Activated T-cell treated with anti-CD3 and anti-CD28 coated beads, Interleukin-2, amount 50 U/mL, for 48 hours (primary cell): ENCODE data around the gene PTCH2.
"Not testable (repeated sequence)": the region's sequence is repeated elsewhere in the genome, so short reads cannot be mapped to it uniquely, and the experiment has no call there.

Experiments used
- DNase-seq, 2 experiments: peaks; one replicate each; pipeline ENCODE4 v3.0.0-alpha.2; 2020

The PTCH2 gene

GRCh38 chr1:44842486-44842861 is 579 bp downstream of the PTCH2 start:
- no peak for DNase-seq

GRCh38 chr1:44839576-44839975 is 3.5 kb downstream of the PTCH2 start:
- no peak for DNase-seq

DNA sequence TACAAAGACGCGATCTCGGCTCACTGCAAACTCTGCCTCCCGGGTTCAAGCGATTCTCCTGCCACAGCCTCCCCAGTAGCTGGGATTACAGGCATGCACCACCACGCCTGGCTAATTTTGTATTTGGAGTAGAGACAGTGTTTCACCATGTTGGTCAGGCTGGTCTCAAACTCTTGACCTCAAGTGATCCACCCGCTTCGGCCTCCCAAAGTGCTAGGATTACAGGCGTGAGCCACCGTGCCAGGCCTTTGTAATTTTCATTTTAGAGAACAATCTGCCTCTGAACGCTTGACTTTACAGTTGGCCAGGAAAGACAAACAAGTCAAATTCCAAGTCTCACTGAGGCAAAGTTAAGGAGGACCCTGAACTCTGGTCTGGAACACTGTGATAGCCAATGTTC is 4.8 kb downstream of the PTCH2 start:
- DNase-seq: not testable (repeated sequence)

GRCh38 chr1:44835738-44836675 is 7.0 kb downstream of the PTCH2 start:
- DNase-seq: peak; percentile 92

GRCh38 chr1:44834328-44834727 is 8.7 kb downstream of the PTCH2 start:
- no peak for DNase-seq

- no peak for DNase-seq
Observed at GRCh38 chr1:44832056-44832705, 10.9 kb downstream of the PTCH2 start.

GRCh38 chr1:44831516-44831915 is 11.5 kb downstream of the PTCH2 start:
- DNase-seq: no peak

- no peak for DNase-seq
Observed at GRCh38 chr1:44830900-44831304, 12.2 kb downstream of the PTCH2 start.

DNA sequence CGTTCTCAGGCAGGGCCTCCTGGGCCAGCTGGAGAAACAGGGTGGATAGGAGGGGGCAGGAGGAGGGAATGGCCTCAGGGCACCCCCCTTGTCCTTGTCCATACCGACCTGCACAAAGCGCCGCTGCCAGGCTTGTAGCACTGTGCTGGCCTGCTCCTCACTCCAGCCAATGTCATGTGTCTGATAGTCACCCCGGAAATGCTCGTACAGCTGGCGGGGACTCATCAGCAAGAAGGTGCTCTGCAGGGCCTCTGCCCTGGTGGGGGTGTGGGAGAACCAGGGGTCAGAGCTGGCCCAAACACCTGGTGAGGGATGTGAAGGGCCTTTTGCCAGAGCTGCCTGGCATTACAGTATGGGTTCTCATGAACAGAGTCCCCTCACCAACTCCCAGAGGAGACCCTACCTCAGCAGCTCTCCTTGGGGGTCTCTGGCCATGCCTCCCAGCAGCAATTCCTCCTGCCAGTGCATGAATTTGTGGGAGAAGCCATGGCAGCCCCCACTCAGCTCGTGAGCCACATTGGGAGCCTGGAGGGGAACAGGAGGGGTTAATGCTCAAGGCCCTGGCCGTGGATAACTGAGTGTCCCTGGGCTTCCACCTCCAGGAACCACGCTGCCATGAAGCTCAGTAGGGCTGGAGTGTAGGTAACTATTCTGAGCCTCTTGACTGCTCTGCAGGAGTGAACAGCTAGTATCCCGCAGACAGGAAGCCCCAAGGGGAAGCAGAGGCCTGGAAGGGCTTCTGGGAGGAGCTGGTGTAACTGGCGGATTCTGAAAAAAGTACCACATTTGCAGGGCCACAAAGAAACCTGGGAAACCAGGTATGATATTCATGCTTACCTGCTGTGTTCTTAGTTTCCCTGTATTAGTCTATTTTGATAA is 13.3 kb downstream of the PTCH2 start:
- no peak for DNase-seq

DNA sequence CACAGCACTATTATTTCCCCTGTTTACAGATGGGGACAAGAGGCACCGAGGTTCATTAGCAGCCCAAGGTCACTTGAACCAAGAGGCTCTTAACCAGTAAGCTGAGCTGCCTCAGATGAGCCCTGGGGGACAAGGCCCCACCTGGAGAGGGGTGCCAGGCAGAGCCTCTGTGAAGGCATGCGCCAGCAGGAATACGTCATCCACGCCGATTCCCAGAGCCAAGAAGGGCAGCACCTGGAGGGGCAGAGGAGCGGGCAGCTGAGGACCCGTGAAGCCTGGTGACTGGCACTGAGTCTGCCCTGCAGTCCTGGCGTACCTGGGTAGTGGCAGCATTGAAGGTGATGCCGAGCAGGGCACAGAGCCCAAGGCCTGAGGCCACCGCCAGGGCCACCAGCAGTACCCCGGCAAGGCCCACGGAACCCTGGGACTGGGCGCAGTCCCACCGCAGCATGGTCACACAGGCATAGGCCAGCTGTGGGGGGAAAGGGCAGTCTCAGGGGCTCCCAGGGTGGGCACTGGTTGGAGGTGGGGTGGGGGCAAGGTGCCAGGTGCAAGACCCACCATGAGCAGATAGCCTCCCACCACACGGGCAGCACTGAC is 14.1 kb downstream of the PTCH2 start:
- no peak for DNase-seq

GRCh38 chr1:44828003-44828651 is 14.9 kb downstream of the PTCH2 start:
- DNase-seq: no peak

DNA sequence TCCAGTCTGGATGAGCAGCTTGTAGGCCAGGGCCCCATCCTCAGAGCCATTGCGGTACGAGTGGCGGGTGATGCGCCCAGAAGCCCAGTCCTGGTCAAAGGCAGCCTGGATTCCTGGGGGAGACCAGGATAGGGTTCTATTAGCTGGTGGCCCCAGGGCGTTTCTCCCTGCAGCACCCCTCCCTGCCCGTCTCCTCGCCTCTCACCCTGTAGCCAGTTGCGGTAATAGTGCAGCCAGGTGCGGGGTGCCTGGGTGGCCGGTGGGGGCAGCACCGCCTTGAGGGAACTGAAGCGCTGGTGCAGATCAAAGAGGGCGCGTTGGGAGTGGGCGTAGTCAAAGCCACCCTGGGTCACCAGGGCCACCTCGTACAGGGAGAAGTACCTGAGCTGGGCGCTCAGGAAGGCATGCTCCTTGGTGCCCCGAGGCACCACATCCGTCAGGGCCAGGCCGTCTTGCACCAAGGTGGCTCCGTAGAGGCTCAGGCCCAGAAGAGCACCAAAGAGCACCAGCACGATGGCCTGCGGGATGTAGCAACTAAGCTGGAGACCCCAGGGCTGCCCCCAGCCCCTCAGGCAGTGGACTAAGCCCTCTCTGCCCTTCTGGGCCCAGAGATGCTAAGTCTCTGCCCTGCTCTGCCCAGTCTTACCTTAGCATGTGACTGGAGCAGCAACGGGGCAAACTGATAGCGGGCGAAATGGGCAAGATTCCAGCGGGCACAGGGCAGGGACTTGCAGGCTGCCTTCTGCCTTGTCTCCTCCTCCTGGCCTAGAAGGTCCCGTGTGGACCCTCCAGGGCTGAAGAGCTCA is 15.7 kb downstream of the PTCH2 start:
- DNase-seq: no peak

- DNase-seq: no peak
Observed at GRCh38 chr1:44826375-44827196, 16.5 kb downstream of the PTCH2 start.

GRCh38 chr1:44824392-44824791 is 18.7 kb downstream of the PTCH2 start:
- not testable (repeated sequence) for DNase-seq

DNA sequence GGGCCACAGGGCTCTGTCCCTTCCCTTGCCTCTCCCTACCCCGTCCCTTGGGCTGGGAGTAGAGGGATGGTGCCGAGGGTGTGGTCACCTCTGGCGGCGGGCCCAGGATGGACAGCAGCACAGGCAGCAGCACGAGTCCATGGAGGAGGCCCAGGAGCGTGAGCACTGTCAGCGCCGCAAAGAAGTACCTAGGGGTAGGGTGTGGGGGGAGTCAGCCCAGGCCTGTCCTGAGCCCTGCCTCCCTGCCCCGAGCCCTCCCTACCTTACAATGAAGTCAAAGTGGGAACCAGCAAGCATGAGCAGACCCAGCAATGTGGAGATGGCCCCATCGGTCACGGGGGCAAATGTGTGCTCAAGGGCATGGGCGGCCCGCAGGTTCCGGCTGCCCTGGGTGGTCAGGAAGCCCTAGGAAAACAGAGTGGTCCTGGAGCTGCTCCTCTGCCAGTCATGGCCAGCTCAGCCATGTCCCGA is 20.0 kb downstream of the PTCH2 start:
- no peak for DNase-seq

DNA sequence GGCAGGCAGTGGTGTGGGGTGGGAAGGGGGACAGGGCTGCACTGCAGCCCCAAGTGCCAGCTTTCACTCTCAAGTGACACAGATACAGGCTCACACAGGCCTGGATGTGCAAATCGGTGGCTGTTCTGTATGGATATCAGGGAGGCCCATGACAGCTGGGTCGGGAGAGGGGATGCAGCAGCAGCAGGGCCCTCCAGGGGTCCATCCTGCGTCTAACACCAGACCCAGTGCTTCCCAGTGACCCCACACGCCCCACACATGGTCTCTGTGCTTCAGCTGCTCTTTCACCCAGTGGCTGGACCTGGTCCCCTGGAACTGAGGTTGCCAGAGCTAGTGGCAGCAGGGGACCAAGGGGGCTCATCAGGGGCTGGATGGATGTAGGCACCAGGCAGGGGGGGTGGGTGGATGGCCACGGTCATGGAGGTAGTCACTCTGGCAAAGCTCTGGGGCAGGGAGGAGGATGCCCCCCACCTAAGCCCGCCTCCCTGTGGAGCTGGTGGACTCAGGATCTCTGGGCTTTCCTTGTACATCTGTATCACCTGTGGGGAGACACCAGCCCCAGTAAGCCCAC is 20.8 kb downstream of the PTCH2 start:
- no peak for DNase-seq

DNA sequence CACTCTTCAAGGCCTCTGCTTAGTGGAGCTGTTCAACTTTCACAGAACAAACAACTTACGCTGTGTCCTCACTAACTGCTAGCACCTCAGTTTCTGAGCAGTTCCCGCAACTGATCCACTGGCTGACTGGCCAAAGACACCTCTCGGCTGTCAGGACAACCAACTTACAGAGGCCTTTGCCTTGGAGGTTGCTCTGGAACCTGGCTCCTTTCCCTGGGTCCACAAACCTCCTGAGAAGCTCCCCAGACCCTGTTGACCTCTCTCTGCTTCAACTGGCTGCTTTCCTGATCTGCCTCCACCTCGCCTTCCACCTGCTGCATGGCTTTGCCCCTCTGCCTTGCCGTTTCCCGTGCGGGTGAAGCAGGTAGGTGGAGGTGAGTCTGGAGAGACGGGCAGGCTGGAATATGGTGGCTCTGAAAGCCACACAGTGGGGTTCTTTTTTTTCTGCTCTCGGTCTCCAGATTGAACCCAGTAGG is 21.8 kb downstream of the PTCH2 start:
- DNase-seq: no peak

DNA sequence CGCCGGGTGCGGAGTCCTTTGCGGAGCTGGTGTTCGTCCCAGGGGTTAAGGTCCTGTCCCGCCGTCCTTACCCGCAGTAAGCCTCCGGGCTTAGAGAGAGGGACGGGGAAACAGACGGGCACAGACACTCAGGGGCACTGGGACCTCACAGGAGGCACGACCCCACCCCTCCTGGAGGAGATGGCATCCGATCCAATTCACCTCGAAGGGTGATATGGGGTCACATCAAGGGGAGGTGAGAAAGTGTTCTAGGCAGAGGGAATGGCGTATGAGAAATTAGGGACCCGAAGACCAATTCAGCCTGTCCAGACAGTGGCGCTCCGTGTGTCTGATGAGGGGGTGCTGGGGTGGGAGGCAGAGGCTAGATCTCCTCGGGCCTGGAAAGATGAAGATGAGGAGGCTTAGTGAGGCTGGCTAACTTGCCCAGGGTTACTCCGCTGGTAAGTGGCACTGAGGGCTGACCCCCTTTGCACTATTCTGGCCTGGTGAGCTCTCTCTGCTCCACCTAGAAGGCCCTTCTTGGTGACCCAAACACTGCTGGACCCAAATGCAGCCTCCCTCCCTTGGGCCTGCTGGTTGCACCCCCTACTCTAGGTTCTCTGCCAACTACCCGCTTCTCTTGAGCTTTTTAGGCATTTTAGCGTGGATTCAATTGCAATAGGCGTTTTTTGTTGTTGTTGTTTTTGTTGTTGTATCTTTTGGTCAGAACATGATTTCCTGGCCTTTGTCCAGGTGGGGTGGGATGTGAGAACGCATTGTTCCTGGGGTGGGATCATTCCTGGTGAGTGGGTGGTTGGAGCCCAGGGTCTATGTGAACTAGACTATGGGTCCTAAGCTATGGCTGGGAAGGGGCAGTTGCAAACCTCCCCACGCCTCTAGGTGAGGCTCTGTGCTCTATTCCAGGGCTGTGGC is 22.5 kb downstream of the PTCH2 start:
- DNase-seq: no peak
